IPS-11a (cell line): ENCODE measurements around the gene UBE2C.
"Not testable (repeated sequence)": the region's sequence is repeated elsewhere in the genome, so short reads cannot be mapped to it uniquely, and the experiment has no call there.

Experiments
- H3K4me3 ChIP-seq: one replicate; pipeline ENCODE4 v1.5.1; 2013; ENCODE audit warnings: low read depth, low read length, control low read depth

The UBE2C gene

GRCh38 chr20:45812157-45813005 is at the start of gene UBE2C:
TSS of gene UBE2C (plus strand) at chr20:45812644. CDS start at chr20:45812696, 52 bp downstream.
- peak within 1 kb of the TSS; percentile 95 for H3K4me3 ChIP-seq

GRCh38 chr20:45764618-45765282 is 47.7 kb upstream of the UBE2C start:
- H3K4me3 ChIP-seq = not testable (repeated sequence)

- H3K4me3 ChIP-seq = no peak overlapping the region
Observed at GRCh38 chr20:45765307-45765875, 47.1 kb upstream of the UBE2C start.

- H3K4me3 ChIP-seq = no peak overlapping the region
Observed at GRCh38 chr20:45765980-45766379, 46.5 kb upstream of the UBE2C start.

- H3K4me3 ChIP-seq = no peak overlapping the region
Observed at GRCh38 chr20:45768479-45768878, 44.0 kb upstream of the UBE2C start.

- no peak overlapping the region for H3K4me3 ChIP-seq
Observed at GRCh38 chr20:45771182-45771759, 41.2 kb upstream of the UBE2C start.

GRCh38 chr20:45772693-45773092 is 39.8 kb upstream of the UBE2C start:
- no peak overlapping the region for H3K4me3 ChIP-seq

- no peak overlapping the region for H3K4me3 ChIP-seq
Observed at GRCh38 chr20:45774945-45775344, 37.5 kb upstream of the UBE2C start.

- no peak overlapping the region for H3K4me3 ChIP-seq
Observed at GRCh38 chr20:45775411-45775810, 37.0 kb upstream of the UBE2C start.

GRCh38 chr20:45776931-45777330 is 35.5 kb upstream of the UBE2C start:
- H3K4me3 ChIP-seq = no peak overlapping the region

GRCh38 chr20:45779011-45779915 is 33.2 kb upstream of the UBE2C start:
- H3K4me3 ChIP-seq = no peak overlapping the region

- no peak overlapping the region for H3K4me3 ChIP-seq
Observed at GRCh38 chr20:45780159-45780558, 32.3 kb upstream of the UBE2C start.

GRCh38 chr20:45781391-45781931 is 31.0 kb upstream of the UBE2C start:
- H3K4me3 ChIP-seq = no peak overlapping the region

- no peak overlapping the region for H3K4me3 ChIP-seq
Observed at GRCh38 chr20:45782890-45783289, 29.6 kb upstream of the UBE2C start.

GRCh38 chr20:45783656-45784294 is 28.7 kb upstream of the UBE2C start:
- H3K4me3 ChIP-seq = no peak overlapping the region

- no peak overlapping the region for H3K4me3 ChIP-seq
Observed at GRCh38 chr20:45788351-45788750, 24.1 kb upstream of the UBE2C start.

GRCh38 chr20:45792317-45793118 is 19.9 kb upstream of the UBE2C start:
- H3K4me3 ChIP-seq = peak overlapping the region; percentile 76

GRCh38 chr20:45796337-45797065 is 15.9 kb upstream of the UBE2C start:
- no peak overlapping the region for H3K4me3 ChIP-seq
